Activated naive CD8-positive, alpha-beta T cell treated with anti-CD3 and anti-CD28 coated beads, Interleukin-2, amount 10 ng/mL, durations not matched to agents 7 days and 5 days (primary cell): Measurements from ENCODE around the gene GPS1. TPM values are rescaled to one million over a fixed set of nuclear protein-coding genes. Genes with fewer than 3 reads are reported as not detected.

Experiments used
- ATAC-seq: fragments of 150-1000 bp; cut with Tn5 transposase; one replicate; pipeline ENCODE4 v1.10.0; 2021; ENCODE audit warnings: low read depth, moderate library complexity
- POLR2A ChIA-PET: fragments of 350-600 bp; sonication (Branson Sonifier 250); formaldehyde crosslinking; loops from one replicate; lab custom pipeline; 2021; ENCODE audit warnings: antibody characterized with exemption; lab: Charles Lee
- DNase-seq: peaks from one replicate; pipeline ENCODE4 v3.0.0; 2021
- H3K27ac Mint-ChIP-seq: one replicate; pipeline ENCODE4 v1.8.0; 2022; ENCODE audit warnings: mild to moderate bottlenecking, mixed read lengths
- H3K27me3 Mint-ChIP-seq: one replicate; pipeline ENCODE4 v1.8.0; 2022; ENCODE audit warnings: mild to moderate bottlenecking, moderate library complexity, mixed read lengths
- H3K36me3 Mint-ChIP-seq: one replicate; pipeline ENCODE4 v1.8.0; 2021; ENCODE audit warnings: mild to moderate bottlenecking, mixed read lengths
- H3K4me1 Mint-ChIP-seq: one replicate; pipeline ENCODE4 v1.8.0; 2021; ENCODE audit warnings: mixed read lengths
- H3K4me3 Mint-ChIP-seq: one replicate; pipeline ENCODE4 v1.8.0; 2022; ENCODE audit warnings: mild to moderate bottlenecking, moderate library complexity, mixed read lengths
- H3K9me3 Mint-ChIP-seq: one replicate; pipeline ENCODE4 v1.8.0; 2021; ENCODE audit warnings: mixed read lengths
- total RNA-seq, 2 experiments: library from RNA; stranded (reverse); gene quantifications; one replicate each; pipeline ENCODE4 v1.2.3, GENCODE V29; 2021

The GPS1 gene
- total RNA-seq, 2 experiments from 2014 or later, result 76.0 to 79.8 TPM

GRCh38 chr17:82086941-82087906 lies 35.5 kb downstream of the GPS1 start:
- no peaks in the 10 kb centered on the region for H3K4me1 Mint-ChIP-seq
- H3K36me3 Mint-ChIP-seq, result no peaks in the 10 kb centered on the region
- H3K27ac Mint-ChIP-seq, result no peak overlapping the region
- H3K9me3 Mint-ChIP-seq, result no peaks in the 10 kb centered on the region
- ATAC-seq, result no peak
- H3K27me3 Mint-ChIP-seq, result no peaks in the 10 kb centered on the region
- H3K4me3 Mint-ChIP-seq, result no peak overlapping the region
- no peak for DNase-seq
- POLR2A ChIA-PET, result interaction anchor here (0.7 kb wide), 1 partner anchor 9 kb away, joined by 3 read pairs; no protein-coding TSS in a partner anchor

- Mint-ChIP-seq H3K9me3 (no peaks in the 10 kb centered on the region), H3K27me3 (no peaks in the 10 kb centered on the region), H3K4me3 (no peak overlapping the region), H3K36me3 (no peaks in the 10 kb centered on the region), H3K4me1 (no peaks in the 10 kb centered on the region), H3K27ac (no peak overlapping the region)
- no peak for ATAC-seq
- POLR2A ChIA-PET, result interaction anchor here (0.9 to 1.3 kb wide), 2 partner anchors 25 to 58 kb away, joined by 3 read pairs; no protein-coding TSS in a partner anchor
- no peak for DNase-seq
Observed at GRCh38 chr17:82087961-82088837, 36.5 kb downstream of the GPS1 start.

GRCh38 chr17:82088838-82089722 lies 37.4 kb downstream of the GPS1 start:
- Mint-ChIP-seq H3K4me3 (no peak overlapping the region), H3K27me3 (no peaks in the 10 kb centered on the region), H3K4me1 (no peaks in the 10 kb centered on the region), H3K36me3 (no peaks in the 10 kb centered on the region), H3K27ac (no peak overlapping the region), H3K9me3 (no peaks in the 10 kb centered on the region)
- ATAC-seq (no peak), DNase-seq (no peak)
- POLR2A ChIA-PET, result interaction anchor here (0.9 to 1.3 kb wide), 2 partner anchors 26 to 59 kb away, joined by 3 read pairs; no protein-coding TSS in a partner anchor

- Mint-ChIP-seq H3K4me3 (no peak overlapping the region), H3K27me3 (no peaks in the 10 kb centered on the region), H3K4me1 (no peaks in the 10 kb centered on the region), H3K36me3 (no peaks in the 10 kb centered on the region), H3K27ac (no peak overlapping the region), H3K9me3 (no peaks in the 10 kb centered on the region)
- POLR2A ChIA-PET, result interaction anchor here (1.3 kb wide), 1 partner anchor 26 kb away, joined by 3 read pairs; no protein-coding TSS in a partner anchor
- ATAC-seq (no peak), DNase-seq (no peak)
Observed at GRCh38 chr17:82089723-82090548, 38.2 kb downstream of the GPS1 start.

- Mint-ChIP-seq H3K27ac (no peak overlapping the region), H3K27me3 (no peaks in the 10 kb centered on the region), H3K9me3 (no peaks in the 10 kb centered on the region), H3K4me1 (no peaks in the 10 kb centered on the region), H3K4me3 (no peak overlapping the region), H3K36me3 (no peaks in the 10 kb centered on the region)
- ATAC-seq (no peak), DNase-seq (no peak)
- POLR2A ChIA-PET, result no interaction called here
Observed at GRCh38 chr17:82090549-82091263, 39.0 kb downstream of the GPS1 start.

- ATAC-seq (no peak), DNase-seq (no peak)
- POLR2A ChIA-PET, result no interaction called here
- no peak overlapping the region for H3K27ac Mint-ChIP-seq
- peaks cover 2% of the 10 kb centered on the region for H3K4me1 Mint-ChIP-seq
- no peaks in the 10 kb centered on the region for H3K36me3 Mint-ChIP-seq
- H3K27me3 Mint-ChIP-seq, result no peaks in the 10 kb centered on the region
- no peak overlapping the region for H3K4me3 Mint-ChIP-seq
- no peaks in the 10 kb centered on the region for H3K9me3 Mint-ChIP-seq
Observed at GRCh38 chr17:82091264-82092066, 39.8 kb downstream of the GPS1 start.

- ATAC-seq (no peak), DNase-seq (no peak)
- Mint-ChIP-seq H3K4me3 (no peak overlapping the region), H3K9me3 (no peaks in the 10 kb centered on the region), H3K27ac (no peak overlapping the region), H3K36me3 (no peaks in the 10 kb centered on the region), H3K27me3 (no peaks in the 10 kb centered on the region), H3K4me1 (peaks cover 2% of the 10 kb centered on the region)
- POLR2A ChIA-PET, result no interaction called here
Observed at GRCh38 chr17:82092094-82092586, 40.4 kb downstream of the GPS1 start.

- Mint-ChIP-seq H3K27ac (no peak overlapping the region), H3K4me1 (peaks cover 2% of the 10 kb centered on the region), H3K36me3 (no peaks in the 10 kb centered on the region), H3K9me3 (no peaks in the 10 kb centered on the region), H3K27me3 (no peaks in the 10 kb centered on the region), H3K4me3 (no peak overlapping the region)
- ATAC-seq, result no peak
- POLR2A ChIA-PET, result no interaction called here
- no peak for DNase-seq
Observed at GRCh38 chr17:82092628-82092994, 40.9 kb downstream of the GPS1 start.

GRCh38 chr17:82092995-82093751 lies 41.5 kb downstream of the GPS1 start:
- Mint-ChIP-seq H3K27me3 (no peaks in the 10 kb centered on the region), H3K36me3 (no peaks in the 10 kb centered on the region), H3K4me1 (peaks cover 2% of the 10 kb centered on the region), H3K4me3 (no peak overlapping the region), H3K9me3 (no peaks in the 10 kb centered on the region), H3K27ac (no peak overlapping the region)
- POLR2A ChIA-PET, result no interaction called here
- no peak for DNase-seq
- no peak for ATAC-seq

GRCh38 chr17:82094931-82095776 lies 43.5 kb downstream of the GPS1 start:
- Mint-ChIP-seq H3K27me3 (no peaks in the 10 kb centered on the region), H3K9me3 (no peaks in the 10 kb centered on the region), H3K4me1 (peaks cover 5% of the 10 kb centered on the region), H3K36me3 (no peaks in the 10 kb centered on the region), H3K27ac (no peak overlapping the region), H3K4me3 (no peak overlapping the region)
- POLR2A ChIA-PET, result no interaction called here
- DNase-seq (no peak), ATAC-seq (no peak)
